ENCODE measurements around the gene NFATC3.

- TF ChIP-seq POLR2A (IDR thresholded peaks at IDR 0.05) (no peak), CTCF (IDR thresholded peaks at IDR 0.05) (no peak)
Observed at GRCh38 chr16:68111379-68111778, 26.2 kb downstream of the NFATC3 start.
